ENCODE measurements around the gene CDC42SE2. TPM values are rescaled to one million over a fixed set of nuclear protein-coding genes. Genes with fewer than 3 reads are reported as not detected.
"Not testable (repeated sequence)": the region's sequence is repeated elsewhere in the genome, so short reads cannot be mapped to it uniquely, and the experiment has no call there.

The CDC42SE2 gene
- polyA plus RNA-seq, 3 donors = 10.2 to 14.7 (median 14.7) TPM

DNA sequence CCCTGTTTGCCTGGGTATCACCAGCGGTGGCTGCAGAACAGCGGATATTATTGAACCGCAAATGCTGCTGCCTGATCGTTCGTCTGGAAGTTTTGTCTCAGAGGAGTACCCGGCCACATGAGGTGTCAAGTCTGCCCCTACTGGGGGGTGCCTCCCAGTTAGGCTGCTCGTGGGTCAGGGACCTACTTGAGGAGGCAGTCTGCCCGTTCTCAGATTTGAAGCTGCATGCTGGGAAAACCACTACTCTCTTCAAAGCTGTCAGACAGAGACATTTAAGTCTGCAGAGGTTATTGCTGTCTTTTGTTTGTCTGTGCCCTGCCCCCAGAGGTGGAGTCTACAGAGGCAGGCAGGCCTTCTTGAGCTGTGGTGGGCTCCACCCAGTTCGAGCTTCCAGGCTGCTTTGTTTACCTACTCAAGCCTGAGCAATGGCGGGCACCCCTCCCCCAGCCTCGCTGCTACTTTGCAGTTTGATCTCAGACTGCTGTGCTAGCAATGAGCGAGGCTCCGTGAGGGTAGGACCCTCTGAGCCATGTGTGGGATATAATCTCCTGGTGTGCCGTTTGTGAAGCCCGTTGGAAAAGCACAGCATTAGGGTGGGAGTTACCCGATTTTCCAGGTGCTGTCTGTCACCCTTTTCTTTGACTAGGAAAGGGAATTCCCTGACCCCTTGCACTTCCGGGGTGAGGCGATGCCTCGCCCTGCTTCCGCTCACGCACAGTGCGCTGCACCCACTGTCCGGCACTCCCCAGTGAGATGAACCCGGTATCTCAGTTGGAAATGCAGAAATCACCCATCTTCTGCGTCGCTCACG is 73.6 kb downstream of the CDC42SE2 start:
- H3K27ac ChIP-seq (ENCODE audit: low read depth, low read length) = not testable (repeated sequence)
- WGBS, 3 donors = 95 to 98% (median 96%) methylated on average over 27 of the region's 27 CpGs

DNA sequence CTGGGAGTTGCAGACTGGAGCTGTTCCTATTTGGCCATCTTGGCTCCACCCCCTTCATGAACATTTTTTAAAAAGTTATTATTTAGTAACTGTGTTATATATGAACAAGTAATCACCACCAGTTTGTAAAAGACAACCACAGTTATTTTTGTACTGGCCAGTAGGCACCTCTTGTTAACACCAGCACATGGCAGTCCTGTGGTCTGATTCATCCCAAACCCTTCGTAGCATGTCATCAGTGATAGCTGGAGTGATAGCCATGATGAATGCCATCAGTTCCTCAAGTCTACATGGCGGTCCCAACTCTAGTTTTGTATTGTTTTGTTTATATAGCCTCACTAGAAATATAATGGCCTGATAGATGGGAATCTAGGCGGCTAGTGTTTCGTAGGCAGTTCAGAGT is 74.2 kb downstream of the CDC42SE2 start:
- H3K27ac ChIP-seq (ENCODE audit: low read depth, low read length) = no peak overlapping the region
- 96 to 100% (median 96%) methylated on average over 4 of the region's 4 CpGs for WGBS, 3 donors

DNA sequence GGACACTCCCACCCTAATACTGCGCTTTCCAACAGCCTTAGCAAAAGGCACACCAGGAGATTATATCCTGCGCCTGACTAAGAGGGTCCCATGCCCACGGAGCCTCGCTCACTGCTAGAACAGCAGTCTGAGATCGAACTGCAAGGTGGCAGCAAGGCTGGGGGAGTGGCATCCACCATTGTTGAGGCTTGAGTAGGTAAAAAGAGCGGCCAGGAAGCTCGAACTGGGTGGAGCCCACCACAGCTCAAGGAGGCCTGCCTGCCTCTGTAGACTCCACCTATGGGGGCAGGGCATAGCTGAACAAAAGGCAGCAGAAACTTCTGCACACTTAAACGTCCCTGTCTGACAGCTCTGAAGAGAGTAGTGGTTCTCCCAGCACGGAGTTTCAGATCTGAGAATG is 80.4 kb downstream of the CDC42SE2 start:
- 94 to 96% (median 96%) methylated on average over 9 of the region's 9 CpGs for WGBS, 3 donors
- H3K27ac ChIP-seq (ENCODE audit: low read depth, low read length) = not testable (repeated sequence)

DNA sequence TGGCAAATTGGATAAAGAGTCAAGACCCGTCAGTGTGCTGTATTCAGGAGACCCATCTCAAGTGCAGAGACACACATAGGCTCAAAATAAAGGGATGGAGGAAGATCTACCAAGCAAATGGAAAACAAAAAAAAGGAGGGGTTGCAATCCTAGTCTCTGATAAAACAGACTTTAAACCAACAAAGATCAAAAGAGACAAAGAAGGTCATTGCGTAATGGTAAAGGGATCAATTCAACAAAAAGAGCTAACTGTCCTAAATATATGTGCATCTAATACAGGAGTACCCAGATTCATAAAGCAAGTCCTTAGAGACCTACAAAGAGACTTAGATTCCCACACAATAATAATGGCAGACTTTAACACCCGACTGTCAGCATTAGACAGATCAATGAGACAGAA is 82.4 kb downstream of the CDC42SE2 start:
- 94 to 100% (median 96%) methylated on average over 3 of the region's 3 CpGs for WGBS, 3 donors
- not testable (repeated sequence) for H3K27ac ChIP-seq (ENCODE audit: low read depth, low read length)

DNA sequence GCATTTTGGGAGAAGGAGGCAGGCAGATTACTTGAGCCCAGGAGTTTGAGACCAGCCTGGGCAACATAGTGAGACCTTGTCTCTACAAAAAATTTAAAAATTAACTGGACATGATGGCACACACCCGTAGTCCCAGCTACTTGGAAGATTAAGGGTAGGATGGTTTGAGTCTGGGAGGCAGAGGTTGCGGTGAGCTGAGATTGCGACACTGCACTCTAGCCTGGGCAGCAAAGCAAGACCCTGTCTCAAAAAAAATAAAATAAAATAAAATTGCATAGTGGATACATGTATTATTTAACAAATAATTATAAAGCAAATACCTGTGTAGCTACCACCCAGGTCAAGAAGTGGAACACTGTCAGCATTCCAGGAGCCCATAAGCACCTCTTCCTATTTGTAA is 90.1 kb downstream of the CDC42SE2 start:
- no peak overlapping the region for H3K27ac ChIP-seq (ENCODE audit: low read depth, low read length)
- WGBS, 3 donors = 89 to 94% (median 91%) methylated on average over 3 of the region's 3 CpGs

DNA sequence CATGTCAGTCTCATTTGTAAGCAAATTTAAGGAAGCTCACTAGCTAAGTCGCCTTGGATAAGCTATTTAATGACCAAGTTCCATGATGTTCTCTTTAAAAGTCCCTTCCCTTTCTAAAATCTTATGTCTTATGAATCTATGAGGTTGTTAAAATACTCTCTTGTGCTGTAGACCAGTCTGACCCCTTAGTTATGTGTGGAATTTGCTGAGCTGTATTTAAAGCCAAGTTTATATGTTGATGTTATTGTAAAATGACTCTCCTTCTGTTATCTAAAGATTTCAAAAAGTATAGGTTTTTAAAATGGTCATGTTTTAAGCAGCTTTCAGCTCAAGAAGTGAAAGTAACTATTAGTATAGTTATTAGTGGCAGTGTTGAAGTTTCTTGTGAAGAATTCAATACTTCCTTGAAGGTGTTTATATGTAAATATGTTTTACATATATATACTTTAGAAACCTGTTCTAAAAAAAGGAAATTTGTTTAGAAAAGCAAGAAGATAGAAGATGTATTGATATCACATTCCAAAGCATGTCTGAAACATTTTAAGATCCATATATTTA is 92.2 kb downstream of the CDC42SE2 start:
- no peak overlapping the region for H3K27ac ChIP-seq (ENCODE audit: low read depth, low read length)
- WGBS, 3 donors = 31 to 74% (median 35%) methylated on average over 1 of the region's 1 CpG

DNA sequence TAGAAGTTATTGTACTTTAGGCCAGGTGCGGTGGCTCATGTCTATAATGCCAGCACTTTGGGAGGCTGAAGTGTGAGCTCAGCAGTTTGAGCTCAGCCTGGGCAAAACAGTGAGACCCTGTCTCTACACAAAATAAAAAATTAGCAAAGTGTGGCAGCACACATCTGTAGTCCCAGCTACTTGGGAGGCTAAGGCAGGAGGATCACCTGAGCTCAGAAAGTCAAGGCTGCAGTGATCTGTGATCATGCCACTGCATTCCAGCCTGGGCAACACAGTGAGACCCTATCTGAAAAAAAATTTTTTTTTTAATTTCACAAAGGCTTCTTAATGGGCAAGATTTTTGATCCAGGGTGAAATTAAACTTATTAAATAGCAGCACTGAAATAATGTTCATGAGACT is 92.8 kb downstream of the CDC42SE2 start:
- H3K27ac ChIP-seq (ENCODE audit: low read depth, low read length) = no peak overlapping the region
- WGBS, 3 donors = 91 to 97% (median 93%) methylated on average over 1 of the region's 1 CpG

DNA sequence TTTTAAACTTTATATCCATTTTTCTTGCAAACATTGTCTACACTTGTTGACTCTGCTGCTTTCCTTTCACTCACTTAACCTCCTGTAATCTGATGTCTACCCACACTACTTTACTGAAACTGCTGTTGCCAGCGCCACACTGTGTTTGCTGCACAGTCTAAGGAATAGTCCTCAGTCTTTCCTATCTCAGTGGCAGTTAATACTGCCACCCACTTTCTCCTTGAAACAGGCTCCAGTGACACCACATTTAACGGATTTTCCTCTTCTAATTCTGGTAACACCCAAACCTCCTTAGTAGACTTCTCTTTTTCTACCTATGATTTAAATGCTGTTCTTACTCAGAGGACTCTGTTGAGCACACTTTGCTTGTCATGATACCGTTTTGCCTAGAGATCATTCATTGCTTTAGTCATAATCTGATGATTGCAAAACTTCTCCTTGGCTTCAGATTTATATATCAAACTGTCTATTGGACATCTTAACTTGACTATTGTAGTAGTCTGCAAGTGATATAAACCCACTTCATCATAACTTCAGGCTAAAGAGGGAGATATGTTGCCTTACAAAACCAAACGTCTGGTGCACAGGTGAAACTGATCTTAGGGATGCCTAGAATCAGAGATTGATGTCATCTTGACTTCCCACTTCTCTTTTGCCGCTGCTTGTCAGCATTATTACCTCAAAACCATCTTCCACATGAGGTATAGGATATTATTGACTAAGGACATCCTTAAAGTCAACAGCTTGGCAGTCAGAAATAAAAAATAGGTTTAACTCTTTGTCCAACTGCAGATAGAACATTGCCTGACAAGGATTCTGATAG is 94.1 kb downstream of the CDC42SE2 start:
- H3K27ac ChIP-seq (ENCODE audit: low read depth, low read length) = no peak overlapping the region
- WGBS, 3 donors = 49 to 68% (median 59%) methylated on average over 5 of the region's 5 CpGs

DNA sequence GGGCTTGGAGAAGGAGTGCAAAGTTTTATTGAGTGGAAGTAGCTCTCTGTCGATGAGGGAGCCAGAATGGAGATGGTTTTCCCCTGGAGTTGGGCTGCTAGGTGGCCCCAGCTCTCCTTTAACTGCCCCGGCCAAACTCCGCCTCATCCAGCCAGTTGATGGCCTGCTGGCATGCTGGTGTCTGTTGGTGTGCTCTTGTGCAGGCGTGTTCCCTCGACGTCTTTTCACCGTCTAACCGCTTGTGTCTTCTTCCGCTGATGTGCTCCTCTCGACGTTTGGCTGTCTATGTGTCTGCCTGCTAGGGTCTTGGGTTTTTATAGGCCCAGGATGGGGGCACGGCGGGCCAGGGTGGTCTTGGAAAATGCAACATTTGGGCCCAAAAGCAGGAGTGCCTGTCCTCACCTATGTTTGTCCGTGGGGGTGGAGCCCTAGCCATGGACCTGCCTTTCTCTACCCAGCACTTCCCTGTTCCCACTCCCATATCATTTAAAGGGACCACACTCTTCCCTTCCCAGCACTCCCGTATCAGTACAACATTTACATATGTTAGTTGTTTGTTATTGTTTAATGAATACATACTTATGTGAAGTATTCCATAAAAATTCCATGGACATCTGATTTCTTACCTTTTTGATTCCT is 97.9 kb downstream of the CDC42SE2 start:
- H3K27ac ChIP-seq (ENCODE audit: low read depth, low read length) = no peak overlapping the region
- WGBS, 3 donors = 85 to 96% (median 96%) methylated on average over 15 of the region's 15 CpGs

DNA sequence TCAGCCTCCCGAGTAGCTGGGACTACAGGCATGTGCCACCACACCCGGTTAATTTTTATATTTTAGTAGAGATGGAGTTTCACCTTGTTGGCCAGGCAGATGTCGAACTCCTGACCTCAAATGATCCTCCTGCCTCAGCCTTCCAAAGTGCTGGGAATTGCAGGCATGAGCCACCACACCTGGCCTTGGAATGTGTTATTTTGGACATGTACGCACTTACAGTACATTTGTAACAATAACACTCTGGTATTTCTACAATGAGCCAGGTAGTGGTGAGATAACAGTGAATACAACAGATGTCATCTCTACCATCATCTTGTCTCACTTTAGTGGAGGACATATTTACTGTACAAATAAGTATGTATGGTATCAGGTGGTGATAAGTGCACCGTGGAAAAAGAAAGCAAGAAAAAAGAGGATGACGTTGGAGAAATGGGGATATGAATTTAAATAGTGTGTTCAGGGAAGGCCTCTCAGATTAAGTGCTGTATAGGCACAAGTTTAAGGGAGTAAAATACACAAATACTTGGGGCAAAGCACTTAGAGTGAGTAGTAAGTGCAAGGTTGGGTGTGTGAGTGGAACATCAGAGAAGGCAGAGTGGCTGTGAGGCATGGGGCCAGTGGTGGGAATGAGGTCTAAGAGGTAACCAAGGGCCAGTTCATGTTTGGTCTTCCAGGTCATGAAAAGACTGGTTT is 100.1 kb downstream of the CDC42SE2 start:
- WGBS, 3 donors = 74 to 86% (median 85%) methylated on average over 6 of the region's 6 CpGs
- no peak overlapping the region for H3K27ac ChIP-seq (ENCODE audit: low read depth, low read length)

DNA sequence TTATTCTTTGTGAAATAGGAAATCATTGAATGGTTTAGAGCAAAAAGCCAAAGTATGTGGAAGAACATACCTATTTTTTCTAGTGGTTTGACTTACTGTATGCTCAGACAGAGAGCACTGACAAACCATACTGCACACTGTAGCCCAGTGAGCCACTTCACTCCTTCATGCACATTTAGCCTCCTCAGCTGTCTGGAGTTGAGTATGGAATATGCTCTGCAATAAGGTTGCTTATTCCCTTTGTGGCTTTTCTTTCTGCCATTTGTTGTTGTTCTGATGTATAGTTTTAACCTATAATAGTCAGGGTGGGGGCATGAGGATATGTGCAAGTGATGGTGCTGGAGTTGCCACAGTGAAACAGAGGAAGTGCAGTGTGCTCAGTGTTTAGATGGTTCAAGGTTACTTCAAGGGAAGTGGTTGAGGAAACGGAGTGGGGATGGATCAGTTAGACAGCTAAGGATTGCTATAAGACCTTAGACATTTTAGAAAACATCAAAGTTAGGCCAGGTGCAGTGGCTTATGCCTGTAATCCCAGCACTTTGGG is 100.7 kb downstream of the CDC42SE2 start:
- 33 to 59% (median 52%) methylated on average over 1 of the region's 1 CpG for WGBS, 3 donors
- H3K27ac ChIP-seq (ENCODE audit: low read depth, low read length) = no peak overlapping the region

DNA sequence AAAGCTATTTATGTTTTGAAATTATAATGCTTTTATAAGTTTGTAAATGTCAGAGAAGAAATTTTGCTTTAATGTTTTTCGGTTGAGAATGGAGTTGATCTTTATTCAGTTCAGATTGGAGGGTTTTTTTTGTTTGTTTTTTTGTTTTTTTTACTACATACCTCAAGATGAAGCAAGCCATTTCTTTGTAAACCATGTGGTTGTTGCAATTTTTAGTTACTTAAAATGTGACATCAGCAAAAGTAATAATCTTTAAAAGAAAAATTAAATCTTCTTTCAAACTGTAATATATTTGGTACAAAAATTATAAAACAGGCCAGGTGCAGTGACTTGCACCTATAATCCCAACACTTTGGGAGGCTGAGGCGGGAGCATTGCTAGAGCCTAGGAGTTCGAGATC is 102.6 kb downstream of the CDC42SE2 start:
- no peak overlapping the region for H3K27ac ChIP-seq (ENCODE audit: low read depth, low read length)
- 97 to 98% (median 98%) methylated on average over 3 of the region's 3 CpGs for WGBS, 3 donors

DNA sequence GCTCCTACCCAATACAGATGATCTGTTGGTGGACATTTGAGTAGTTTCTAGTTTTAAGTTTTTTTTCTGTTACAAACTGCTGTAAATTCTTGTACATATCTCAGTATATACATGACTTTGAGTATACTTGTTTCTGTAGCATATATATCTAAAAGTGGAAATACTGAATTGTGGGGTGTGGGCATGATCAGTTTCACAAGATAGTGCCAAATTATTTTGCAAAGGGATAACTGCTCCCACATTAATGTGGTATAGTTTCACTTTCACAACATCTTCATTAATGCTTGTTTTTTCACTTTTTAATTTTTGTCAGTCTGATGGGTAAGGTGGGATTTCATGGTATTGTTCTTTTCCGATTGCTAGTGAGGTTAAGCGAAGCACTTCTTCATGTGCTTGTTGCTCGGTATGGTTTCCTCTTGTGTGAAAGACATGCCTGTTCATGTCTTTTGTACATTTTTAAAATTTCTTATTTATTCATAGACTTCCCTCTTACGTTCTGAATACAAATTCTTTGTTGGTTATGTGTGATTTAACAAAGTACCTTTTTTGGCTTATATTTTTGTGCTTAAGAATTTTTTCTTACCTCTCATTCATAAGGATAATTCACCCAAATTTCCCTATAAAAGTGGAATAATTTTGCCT is 103.5 kb downstream of the CDC42SE2 start:
- no peak overlapping the region for H3K27ac ChIP-seq (ENCODE audit: low read depth, low read length)
- WGBS, 3 donors = 93 to 96% (median 94%) methylated on average over 4 of the region's 4 CpGs

DNA sequence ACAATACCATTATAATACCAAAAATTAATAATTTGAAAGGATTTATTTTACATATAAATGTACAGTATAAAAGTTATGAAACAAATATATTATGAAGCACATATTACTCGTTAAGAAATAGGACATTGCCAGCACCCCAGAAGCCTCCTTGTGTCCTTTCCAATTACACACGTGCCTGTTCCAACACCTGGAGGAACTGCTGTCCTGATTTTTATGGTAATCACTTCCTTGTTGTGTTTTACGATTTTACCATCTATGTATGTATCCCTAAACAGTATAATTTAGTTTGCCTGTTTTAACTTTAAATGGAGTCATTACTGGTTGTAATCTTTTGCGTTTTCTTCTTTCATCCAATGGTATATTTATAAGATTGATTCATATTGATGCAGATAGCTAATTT is 105.0 kb downstream of the CDC42SE2 start:
- WGBS, 3 donors = 78 to 93% (median 79%) methylated on average over 4 of the region's 4 CpGs
- H3K27ac ChIP-seq (ENCODE audit: low read depth, low read length) = no peak overlapping the region

DNA sequence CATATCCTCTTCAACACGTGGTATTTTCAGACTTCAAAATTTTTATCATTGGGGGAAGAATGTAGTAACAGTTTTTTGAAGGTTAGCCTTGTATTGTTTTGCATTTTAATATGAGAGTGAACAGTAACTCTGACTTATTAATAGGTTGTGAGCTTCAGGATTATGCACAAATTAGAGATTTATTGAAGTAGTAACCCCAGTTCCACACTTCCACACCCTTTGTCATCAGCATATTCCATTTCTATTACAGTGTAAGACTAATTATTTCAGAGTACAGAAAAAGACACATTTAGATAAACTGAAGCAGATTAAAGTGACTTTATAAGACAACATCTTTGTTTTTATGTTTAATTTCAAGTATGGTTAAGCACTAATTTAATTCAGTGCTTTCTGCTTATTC is 105.7 kb downstream of the CDC42SE2 start:
- no peak overlapping the region for H3K27ac ChIP-seq (ENCODE audit: low read depth, low read length)
- 46 to 60% (median 53%) methylated on average over 1 of the region's 1 CpG for WGBS, 3 donors

DNA sequence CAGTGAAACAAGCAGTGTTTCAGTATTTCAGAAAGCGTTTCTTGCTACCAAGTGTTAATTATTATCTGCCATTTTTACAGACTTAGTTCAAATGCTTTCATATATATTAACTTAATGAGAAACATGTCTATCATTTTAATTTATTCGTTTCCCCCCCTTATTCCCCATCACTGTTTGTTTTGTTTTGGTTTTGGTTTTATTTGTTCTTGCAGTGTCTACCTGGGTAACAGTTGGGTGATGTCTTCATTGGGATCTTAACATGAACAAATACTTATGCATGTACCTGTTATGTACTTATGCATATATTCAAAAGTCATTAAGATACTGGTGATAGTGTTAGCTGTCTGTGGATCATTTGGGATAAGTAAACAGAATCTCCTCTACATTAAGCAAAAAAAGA is 108.0 kb downstream of the CDC42SE2 start:
- 89 to 96% (median 90%) methylated on average over 2 of the region's 2 CpGs for WGBS, 3 donors

DNA sequence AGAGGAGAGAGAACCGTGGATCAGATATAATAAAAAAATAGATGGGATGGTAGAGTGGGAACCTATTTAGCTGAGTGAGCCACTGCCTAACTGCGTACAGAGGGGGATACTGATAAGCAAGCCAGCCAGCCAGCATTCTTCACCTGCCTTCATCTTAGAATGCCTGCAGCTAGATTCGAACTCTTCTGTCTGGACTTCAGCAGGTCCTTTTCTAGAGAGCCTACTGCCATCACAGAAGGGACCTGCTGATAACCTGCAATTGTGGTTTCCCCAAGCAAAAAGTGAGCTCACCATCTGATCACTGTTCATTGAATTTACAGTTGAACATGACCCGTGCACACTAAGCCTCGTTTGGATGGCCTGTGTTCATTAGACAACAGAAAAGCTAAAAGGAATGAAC is 109.4 kb downstream of the CDC42SE2 start:
- WGBS, 3 donors = 85 to 90% (median 86%) methylated on average over 5 of the region's 5 CpGs
- H3K27ac ChIP-seq (ENCODE audit: low read depth, low read length) = no peak overlapping the region

More for the DNA sequence above, 108.0 kb downstream of the CDC42SE2 start:
- H3K27ac ChIP-seq (ENCODE audit: low read depth, low read length) = no peak overlapping the region

DNA sequence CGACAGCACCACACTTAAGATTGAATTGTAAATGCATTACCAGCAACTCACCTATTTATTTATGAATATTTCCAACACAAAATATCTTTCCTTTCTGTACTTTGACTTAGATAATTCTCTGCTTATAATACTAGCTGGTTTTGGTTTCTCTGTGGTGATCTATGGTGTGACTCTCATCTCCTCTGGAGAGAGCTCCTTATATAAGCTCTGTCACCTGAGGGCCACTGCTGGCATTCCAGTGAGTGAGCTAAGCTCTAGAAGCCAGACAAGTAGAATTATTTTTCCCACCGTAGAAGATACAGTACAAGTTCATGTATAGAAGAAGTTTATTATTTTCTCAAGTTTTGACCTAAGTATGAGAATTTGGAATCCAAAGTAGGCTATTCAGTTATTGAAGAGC is 111.5 kb downstream of the CDC42SE2 start:
- 80 to 86% (median 85%) methylated on average over 2 of the region's 2 CpGs for WGBS, 3 donors
- H3K27ac ChIP-seq (ENCODE audit: low read depth, low read length) = no peak overlapping the region
